Measurements from ENCODE around the gene CACNG5. TPM values are rescaled to one million over a fixed set of nuclear protein-coding genes. Genes with fewer than 3 reads are reported as not detected.

Gene CACNG5
- polyA plus RNA-seq, 3 donors = not detected

- Histone ChIP-seq H2AFZ (ENCODE audit: insufficient read depth, low read depth, low read length, poor library complexity, severe bottlenecking) (no peak overlapping the region), H3K4me1 (ENCODE audit: control insufficient read depth in 1 of 2, insufficient read depth in 2 of 2, low read length in 2 of 2) (peaks cover 13% of the 10 kb centered on the region in 2 donors), H3K27me3 (ENCODE audit: control insufficient read depth in 2 of 2, insufficient read depth in 2 of 2, low read length in 2 of 2) (no peaks in the 10 kb centered on the region), H3K9me3 (replicated peaks in 1 of 2; ENCODE audit: control insufficient read depth in 1 of 2, insufficient read depth in 1 of 2, low read length in 2 of 2) (peaks cover 10% of the 10 kb centered on the region in 2 donors), H3K27ac (ENCODE audit: low read depth in 1 of 2, low read length in 2 of 2) (no peak overlapping the region), H3K9ac (ENCODE audit: insufficient read depth, low read length, poor library complexity, severe bottlenecking) (no peak overlapping the region), H3K36me3 (replicated peaks in 1 of 2; ENCODE audit: control insufficient read depth in 1 of 2, insufficient read depth in 2 of 2, low read length in 2 of 2) (peaks cover 12 to 54% of the 10 kb centered on the region in 2 donors), H3K4me3 (replicated peaks in 1 of 3; ENCODE audit: low read depth in 2 of 3, low read length in 3 of 3) (no peak overlapping the region), H3K4me2 (replicated peaks; ENCODE audit: extremely low read depth, low read length, poor library complexity, severe bottlenecking) (no peak overlapping the region), H4K20me1 (ENCODE audit: insufficient read depth, low read length) (no peaks in the 10 kb centered on the region), H3K79me2 (ENCODE audit: insufficient read depth, low read length) (no peaks in the 10 kb centered on the region)
- H3K36me3 Mint-ChIP-seq = peaks cover 40 to 61% of the 10 kb centered on the region in 2 donors
- WGBS (ENCODE audit: insufficient coverage) = no CpG with 5 or more reads among the region's 3 CpGs
- no peak for TF ChIP-seq CTCF (IDR thresholded peaks at IDR 0.05)
- peaks cover 12% of the 10 kb centered on the region for H3K4me1 Mint-ChIP-seq
- no peak overlapping the region for H3K27ac Mint-ChIP-seq
- H3K9me3 Mint-ChIP-seq = peaks cover 0 to 10% (median 4%) of the 10 kb centered on the region in 7 donors
- H3K27me3 Mint-ChIP-seq (ENCODE audit: low read depth in 3 of 3) = no peaks in the 10 kb centered on the region
- intact Hi-C loops (cut with micrococcal nuclease) = no loop called here
- no peak for DNase-seq
- no peak overlapping the region for H3K4me3 Mint-ChIP-seq
Observed at GRCh38 chr17:66795486-66795885, 39.4 kb upstream of the CACNG5 start.

GRCh38 chr17:66799849-66800537 is 34.9 kb upstream of the CACNG5 start:
- no peak overlapping the region for H3K9ac ChIP-seq (ENCODE audit: insufficient read depth, low read length, poor library complexity, severe bottlenecking)
- H3K9me3 Mint-ChIP-seq = peaks cover 0 to 8% (median 4%) of the 10 kb centered on the region in 7 donors
- H4K20me1 ChIP-seq (ENCODE audit: insufficient read depth, low read length) = no peaks in the 10 kb centered on the region
- no peak overlapping the region for H3K4me3 ChIP-seq (replicated peaks in 1 of 3; ENCODE audit: low read depth in 2 of 3, low read length in 3 of 3)
- H3K27ac Mint-ChIP-seq = peak overlapping the region in 6 of 7 donors; percentile 0 to 75 (median 46)
- no peaks in the 10 kb centered on the region for H3K27me3 ChIP-seq (ENCODE audit: control insufficient read depth in 2 of 2, insufficient read depth in 2 of 2, low read length in 2 of 2)
- H3K27ac ChIP-seq (ENCODE audit: low read depth in 1 of 2, low read length in 2 of 2) = peak overlapping the region in 1 of 2 donors; percentile 63
- no peaks in the 10 kb centered on the region for H3K79me2 ChIP-seq (ENCODE audit: insufficient read depth, low read length)
- no peak for TF ChIP-seq CTCF (IDR thresholded peaks at IDR 0.05)
- H2AFZ ChIP-seq (ENCODE audit: insufficient read depth, low read depth, low read length, poor library complexity, severe bottlenecking) = no peak overlapping the region
- H3K36me3 ChIP-seq (replicated peaks in 1 of 2; ENCODE audit: control insufficient read depth in 1 of 2, insufficient read depth in 2 of 2, low read length in 2 of 2) = peaks cover 12 to 58% of the 10 kb centered on the region in 2 donors
- intact Hi-C loops (cut with micrococcal nuclease) = no loop called here
- H3K27me3 Mint-ChIP-seq (ENCODE audit: low read depth in 3 of 3) = peaks cover 0 to 2% (median 0%) of the 10 kb centered on the region in 3 donors
- H3K4me1 Mint-ChIP-seq = no peaks in the 10 kb centered on the region
- peaks cover 27 to 56% of the 10 kb centered on the region in 2 donors for H3K36me3 Mint-ChIP-seq
- no peak overlapping the region for H3K4me2 ChIP-seq (replicated peaks; ENCODE audit: extremely low read depth, low read length, poor library complexity, severe bottlenecking)
- peaks cover 10% of the 10 kb centered on the region in 2 donors for H3K9me3 ChIP-seq (replicated peaks in 1 of 2; ENCODE audit: control insufficient read depth in 1 of 2, insufficient read depth in 1 of 2, low read length in 2 of 2)
- no peak overlapping the region for H3K4me3 Mint-ChIP-seq
- peak in 2 of 3 donors; percentile 1 to 7 for DNase-seq
- 88% methylated on average over 7 of the region's 10 CpGs for WGBS (ENCODE audit: insufficient coverage)
- no peaks in the 10 kb centered on the region for H3K4me1 ChIP-seq (ENCODE audit: control insufficient read depth in 1 of 2, insufficient read depth in 2 of 2, low read length in 2 of 2)

All from CD14-positive monocyte (primary cell).